Glomerular visceral epithelial cell (primary cell): ENCODE data around the gene TMEM89.

Source experiments
- DNase-seq: peaks from one replicate; pipeline ENCODE4 v3.0.0-alpha.2; 2016; ENCODE audit errors: extremely low spot score

Gene TMEM89

GRCh38 chr3:48621461-48621869 is at the start of gene TMEM89:
TMEM89 (minus strand) TSS chr3:48621769; CDS start chr3:48621756, 13 bp downstream.
- no peak for DNase-seq

GRCh38 chr3:48664929-48665328 is 43.4 kb upstream of the TMEM89 start:
- DNase-seq = no peak

- DNase-seq = no peak
Measured at GRCh38 chr3:48664313-48664644, 42.7 kb upstream of the TMEM89 start.

GRCh38 chr3:48663489-48664312 is 42.1 kb upstream of the TMEM89 start:
- DNase-seq = peak; percentile 98

GRCh38 chr3:48662753-48663488 is 41.4 kb upstream of the TMEM89 start, which contains the start of gene CELSR3:
CELSR3 (minus strand) TSS chr3:48662886; CDS start chr3:48662634, 252 bp downstream.
- peak; percentile 85 for DNase-seq

GRCh38 chr3:48662145-48662752 is 40.7 kb upstream of the TMEM89 start:
- no peak for DNase-seq

- DNase-seq = peak; percentile 65
Measured at GRCh38 chr3:48661501-48662144, 40.1 kb upstream of the TMEM89 start.

- no peak for DNase-seq
Measured at GRCh38 chr3:48660800-48661400, 39.3 kb upstream of the TMEM89 start.

- no peak for DNase-seq
Measured at GRCh38 chr3:48656841-48657281, 35.3 kb upstream of the TMEM89 start.

GRCh38 chr3:48656061-48656840 is 34.7 kb upstream of the TMEM89 start:
- peak; percentile 62 for DNase-seq

GRCh38 chr3:48655606-48656005 is 34.0 kb upstream of the TMEM89 start:
- DNase-seq = no peak

GRCh38 chr3:48655063-48655462 is 33.5 kb upstream of the TMEM89 start:
- DNase-seq = no peak

GRCh38 chr3:48652923-48653715 is 31.6 kb upstream of the TMEM89 start:
- peak; percentile 16 for DNase-seq

GRCh38 chr3:48651771-48652170 is 30.2 kb upstream of the TMEM89 start:
- DNase-seq = no peak

GRCh38 chr3:48650723-48651122 is 29.2 kb upstream of the TMEM89 start:
- no peak for DNase-seq

GRCh38 chr3:48648188-48648850 is 26.8 kb upstream of the TMEM89 start:
- no peak for DNase-seq

- DNase-seq = no peak
Measured at GRCh38 chr3:48647714-48648113, 26.1 kb upstream of the TMEM89 start.

- no peak for DNase-seq
Measured at GRCh38 chr3:48644898-48645760, 23.6 kb upstream of the TMEM89 start.
